H1 (cell line): ENCODE measurements around the gene SIRPB1. TPM values are rescaled to one million over a fixed set of nuclear protein-coding genes. Genes with fewer than 3 reads are reported as not detected.

Experiments
- CTCF ChIA-PET: fragments of 300-600 bp; sonication (Branson Sonifier 250); formaldehyde crosslinking; loops from one replicate; lab custom pipeline; 2021; ENCODE audit not compliant: partially characterized antibody; lab: Charles Lee
- POLR2A ChIA-PET: fragments of 300-600 bp; sonication (Branson Sonifier 250); formaldehyde crosslinking; loops from one replicate; lab custom pipeline; 2021; ENCODE audit warnings: inconsistent platforms; ENCODE audit not compliant: partially characterized antibody; lab: Charles Lee
- DNase-seq, 2 experiments: peaks; one replicate each; pipeline versions ENCODE4 v3.0.0 to v3.0.0-alpha.2; 2010 to 2022; ENCODE audit warnings: low spot score in 2 of 2, low read depth in 1 of 2, mixed read lengths in 1 of 2
- FAIRE-seq: peaks from 2 replicates; lab custom pipeline; 2011; peaks lifted over from hg19 to GRCh38; lab: Jason Lieb, UNC
- H2AFZ ChIP-seq: 2 replicates; pipeline ENCODE4 v1.8.1; 2012; ENCODE audit warnings: low read length, inconsistent platforms
- H2AK5ac ChIP-seq: 2 replicates; pipeline ENCODE4 v1.6.1; 2013; ENCODE audit warnings: low read depth, low read length
- H2BK120ac ChIP-seq: replicated peaks from 2 replicates; pipeline ENCODE3; 2013; ENCODE audit warnings: low read depth, low read length, inconsistent platforms
- H2BK12ac ChIP-seq: 2 replicates; pipeline ENCODE4 v1.6.1; 2013; ENCODE audit warnings: low read depth, low read length
- H2BK15ac ChIP-seq: 2 replicates; pipeline ENCODE4 v1.6.1; 2013; ENCODE audit warnings: low read length
- H2BK20ac ChIP-seq: 2 replicates; pipeline ENCODE4 v1.6.1; 2013; ENCODE audit warnings: low read length
- H2BK5ac ChIP-seq: 2 replicates; pipeline ENCODE4 v1.6.1; 2013; ENCODE audit warnings: low read depth, low read length
- H3K14ac ChIP-seq: 2 replicates; pipeline ENCODE4 v1.6.1; 2013; ENCODE audit warnings: inconsistent platforms; ENCODE audit not compliant: insufficient read length
- H3K18ac ChIP-seq: 2 replicates; pipeline ENCODE4 v1.6.1; 2013; ENCODE audit warnings: low read length; ENCODE audit errors: extremely low read depth
- H3K23ac ChIP-seq: 2 replicates; pipeline ENCODE4 v1.6.1; 2013; ENCODE audit warnings: inconsistent platforms; ENCODE audit not compliant: insufficient read length
- H3K23me2 ChIP-seq: 2 replicates; pipeline ENCODE4 v1.6.1; 2013; ENCODE audit warnings: low read depth, low read length
- H3K27ac ChIP-seq: 2 replicates; pipeline ENCODE4 v1.6.1; 2011; ENCODE audit warnings: low read depth, low read length, inconsistent platforms
- H3K27me3 ChIP-seq, 4 experiments: replicated peaks in 1 of 4; 1 replicate in 1 of 4; 2 replicates in 3 of 4; pipeline versions ENCODE4 v1.6.1 to v1.8.1; 2011 to 2013; ENCODE audit warnings: low read length in 3 of 4, mild to moderate bottlenecking in 3 of 4, inconsistent platforms in 2 of 4, mixed read lengths in 2 of 4, moderate library complexity in 1 of 4; ENCODE audit not compliant: control insufficient read depth in 3 of 4, insufficient read depth in 3 of 4; ENCODE audit errors: extremely low read depth in 1 of 4
- H3K36me3 ChIP-seq, 4 experiments: 2 replicates each; pipeline versions ENCODE4 v1.6.1 to v1.8.1; 2011 to 2013; ENCODE audit warnings: mild to moderate bottlenecking in 4 of 4, low read length in 3 of 4, moderate library complexity in 2 of 4, control low read depth in 1 of 4, inconsistent platforms in 1 of 4; ENCODE audit not compliant: insufficient read depth in 4 of 4, control insufficient read depth in 2 of 4
- H3K4ac ChIP-seq: replicated peaks from 2 replicates; pipeline ENCODE3; 2013; ENCODE audit warnings: low read length, low read depth, mixed read lengths, inconsistent platforms; ENCODE audit not compliant: insufficient read length
- H3K4me1 ChIP-seq, 4 experiments: replicated peaks in 1 of 4; 1 replicate in 1 of 4; 2 replicates in 3 of 4; pipeline versions ENCODE4 v1.6.1 to v1.8.1; 2011 to 2013; ENCODE audit warnings: low read length in 3 of 4, inconsistent platforms in 2 of 4, mixed read lengths in 1 of 4; ENCODE audit not compliant: insufficient read depth in 4 of 4, control insufficient read depth in 3 of 4
- H3K4me2 ChIP-seq, 2 experiments: 2 replicates each; pipeline versions ENCODE4 v1.6.1 to v1.8.1; 2011 to 2013; ENCODE audit warnings: low read depth in 2 of 2, low read length in 2 of 2, control low read depth in 1 of 2, inconsistent platforms in 1 of 2, mild to moderate bottlenecking in 1 of 2; ENCODE audit not compliant: insufficient read depth in 1 of 2
- H3K4me3 ChIP-seq, 4 experiments: fragments of 200-600, 300-600 bp in 1 of 4; sonication (generic), shearing (Covaris generic), sonication (Bioruptor Twin) in 1 of 4; 2 replicates each; pipeline versions ENCODE4 v1.5.1 to v1.8.1; 2011 to 2016; ENCODE audit warnings: low read length in 4 of 4, low read depth in 3 of 4, control low read depth in 2 of 4, inconsistent platforms in 2 of 4, mild to moderate bottlenecking in 2 of 4, mixed read lengths in 1 of 4, moderate library complexity in 1 of 4; ENCODE audit not compliant: insufficient read depth in 2 of 4; ENCODE audit errors: extremely low read depth in 1 of 4
- H3K56ac ChIP-seq: replicated peaks from 2 replicates; pipeline ENCODE3; 2013; ENCODE audit warnings: low read depth, mild to moderate bottlenecking, mixed read lengths, low read length, inconsistent platforms; ENCODE audit not compliant: insufficient read length
- H3K79me1 ChIP-seq: 2 replicates; pipeline ENCODE4 v1.6.1; 2013; ENCODE audit warnings: low read depth, low read length, control low read depth
- H3K79me2 ChIP-seq, 2 experiments: 2 replicates each; pipeline versions ENCODE4 v1.6.1 to v1.8.1; 2012 to 2013; ENCODE audit warnings: low read length in 2 of 2, mild to moderate bottlenecking in 2 of 2, inconsistent platforms in 1 of 2; ENCODE audit not compliant: insufficient read depth in 2 of 2, control insufficient read depth in 1 of 2
- H3K9ac ChIP-seq, 4 experiments: replicated peaks in 1 of 4; 1 replicate in 1 of 4; 2 replicates in 3 of 4; pipeline versions ENCODE4 v1.6.1 to v1.8.1; 2011 to 2013; ENCODE audit warnings: low read depth in 3 of 4, low read length in 3 of 4, control low read depth in 2 of 4, mild to moderate bottlenecking in 2 of 4, moderate library complexity in 2 of 4, inconsistent platforms in 1 of 4; ENCODE audit errors: extremely low read depth in 1 of 4
- H3K9me3 ChIP-seq, 2 experiments: 2 replicates each; pipeline versions ENCODE4 v1.6.1 to v1.8.1; 2012 to 2013; ENCODE audit warnings: mild to moderate bottlenecking in 2 of 2, moderate library complexity in 2 of 2, control low read depth in 1 of 2, inconsistent platforms in 1 of 2, low read depth in 1 of 2, low read length in 1 of 2, mixed read lengths in 1 of 2; ENCODE audit not compliant: insufficient read depth in 2 of 2
- H4K20me1 ChIP-seq, 2 experiments: replicated peaks in 1 of 2; 2 replicates each; pipeline versions ENCODE3 to v1.8.1; 2011 to 2013; ENCODE audit warnings: inconsistent platforms in 2 of 2, low read length in 2 of 2, mild to moderate bottlenecking in 1 of 2; ENCODE audit not compliant: insufficient read depth in 2 of 2, control insufficient read depth in 1 of 2
- H4K5ac ChIP-seq: 2 replicates; pipeline ENCODE4 v1.6.1; 2013; ENCODE audit warnings: low read length, low read depth, mixed read lengths, inconsistent platforms; ENCODE audit not compliant: insufficient read length
- H4K8ac ChIP-seq: 2 replicates; pipeline ENCODE4 v1.8.0; 2013; ENCODE audit warnings: mild to moderate bottlenecking, moderate library complexity, low read length, inconsistent platforms; ENCODE audit not compliant: insufficient read depth; ENCODE audit errors: extremely low read depth
- H4K91ac ChIP-seq: replicated peaks from 2 replicates; pipeline ENCODE3; 2013; ENCODE audit warnings: low read length, mixed read lengths, inconsistent platforms; ENCODE audit not compliant: insufficient read length
- ATF3 ChIP-seq: IDR thresholded peaks from 2 replicates; pipeline ENCODE4 v1.6.1; 2011; ENCODE audit warnings: low read depth, mild to moderate bottlenecking, low read length; ENCODE audit not compliant: insufficient read depth
- CTCF ChIP-seq, 3 experiments: IDR thresholded peaks; 1 replicate in 2 of 3; 2 replicates in 1 of 3; pipeline versions ENCODE4 v1.5.1 to v1.6.1; 2011; ENCODE audit warnings: low read length in 3 of 3, mild to moderate bottlenecking in 3 of 3, inconsistent platforms in 2 of 3, low read depth in 1 of 3, moderate library complexity in 1 of 3; ENCODE audit not compliant: insufficient read depth in 1 of 3; ENCODE audit errors: control extremely low read depth in 1 of 3
- EP300 ChIP-seq, 2 experiments: IDR thresholded peaks; 1 replicate in 1 of 2; 2 replicates in 1 of 2; pipeline ENCODE4 v1.6.1; 2011 to 2012; ENCODE audit warnings: low read depth in 2 of 2, low read length in 2 of 2, mild to moderate bottlenecking in 2 of 2, borderline replicate concordance in 1 of 2, inconsistent platforms in 1 of 2, moderate library complexity in 1 of 2
- JUN ChIP-seq: IDR thresholded peaks from 2 replicates; pipeline ENCODE4 v1.6.1; 2011; ENCODE audit warnings: low read depth, mild to moderate bottlenecking, improper control_type of control experiment, low read length
- MAFK ChIP-seq: IDR thresholded peaks from 2 replicates; pipeline ENCODE4 v1.6.1; 2012; ENCODE audit warnings: low read depth, mild to moderate bottlenecking, improper control_type of control experiment, low read length
- NRF1 ChIP-seq: IDR thresholded peaks from 2 replicates; pipeline ENCODE4 v1.6.1; 2011; ENCODE audit warnings: mild to moderate bottlenecking, low read depth, low read length, improper control_type of control experiment
- POLR2A ChIP-seq, 2 experiments: IDR thresholded peaks; 1 replicate in 1 of 2; 2 replicates in 1 of 2; pipeline ENCODE4 v1.6.1; 2011; ENCODE audit warnings: low read depth in 2 of 2, low read length in 2 of 2, mild to moderate bottlenecking in 2 of 2; ENCODE audit errors: control extremely low read depth in 1 of 2
- TAF1 ChIP-seq: IDR thresholded peaks from 2 replicates; pipeline ENCODE4 v1.6.1; 2011; ENCODE audit warnings: mild to moderate bottlenecking, low read depth, low read length
- WGBS, 2 experiments: shearing (Covaris generic) in 1 of 2; methylation state at CpG; one replicate each; pipeline versions ENCODE4 v1.1.6 to v1.1.7; 2013 to 2015; ENCODE audit warnings: low lambda C conversion rate in 2 of 2, mixed read lengths in 2 of 2, inconsistent platforms in 1 of 2, low coverage in 1 of 2, missing lambda C conversion rate in 1 of 2; ENCODE audit not compliant: insufficient replicate concordance in 2 of 2, insufficient coverage in 1 of 2, insufficient read length in 1 of 2; ENCODE audit errors: extremely low coverage in 1 of 2, missing lambda C conversion rate in 1 of 2; 5-methylcytosine and 5-hydroxymethylcytosine counted together
- polyA plus RNA-seq, 7 experiments: library from polyadenylated mRNA; depleted of rRNA in 3 of 7; stranded (reverse) in 5 of 7; unstranded in 2 of 7; fragments of >200 nt in 5 of 7; fragments of 200-250 nt in 2 of 7; gene quantifications; 1 replicate in 5 of 7; 2 replicates in 1 of 7; 4 replicates in 1 of 7; pipeline versions ENCODE4 v1.2.1 to v1.2.3, GENCODE V29; 2011 to 2013; ENCODE audit warnings: missing spikeins in 2 of 7, mixed read lengths in 2 of 7
- total RNA-seq: library from RNA; stranded (reverse); fragmentation: NEBNext Ultra II Directional; extraction: Animal tissue kit (Norgen Biotek cat#: 25700); gene quantifications from 2 replicates; pipeline ENCODE4 v1.2.1, GENCODE V29; 2021

SIRPB1 gene
- total and polyA plus RNA-seq, 2 of the 8 experiments (the other 6 are each of a cell fraction or from before 2014, with no cell fraction given) = 0.14 to 0.99 TPM

- H3K4me2 ChIP-seq = no peak overlapping the region
- no peaks in the 10 kb centered on the region for H4K20me1 ChIP-seq
- ChIA-PET POLR2A (no interaction called here), CTCF (interaction anchor here (0.8 kb wide), 1 partner anchor 95 kb away, joined by 3 read pairs; no protein-coding TSS in a partner anchor)
- no peaks in the 10 kb centered on the region for H3K27me3 ChIP-seq
- no peak overlapping the region for H2BK20ac ChIP-seq
- no peak overlapping the region for H2BK5ac ChIP-seq
- no peak overlapping the region for H3K23ac ChIP-seq
- FAIRE-seq = no peak
- H2AK5ac ChIP-seq = no peak overlapping the region
- no peaks in the 10 kb centered on the region for H3K4me1 ChIP-seq
- H3K36me3 ChIP-seq = no peaks in the 10 kb centered on the region
- H3K9me3 ChIP-seq = no peaks in the 10 kb centered on the region
- no peak overlapping the region for H3K4ac ChIP-seq
- no peak overlapping the region for H2BK12ac ChIP-seq
- TF ChIP-seq TAF1 (no peak), NRF1 (no peak), POLR2A (IDR thresholded peaks at IDR 0.05; ENCODE audit: control extremely low read depth in 1 of 2, low read depth in 2 of 2, low read length in 2 of 2) (no peak), JUN (no peak), MAFK (no peak), EP300 (IDR thresholded peaks at IDR 0.05; ENCODE audit: borderline replicate concordance in 1 of 2, low read depth in 2 of 2, low read length in 2 of 2) (no peak), ATF3 (no peak), CTCF (IDR thresholded peaks at IDR 0.05; ENCODE audit: control extremely low read depth in 1 of 3, insufficient read depth in 1 of 3, low read depth in 1 of 3, low read length in 3 of 3) (no peak)
- TF ChIP-seq, all 59 proteins: peak for 0
- 92% methylated on average over 8 of the region's 8 CpGs; no CpG with 5 or more reads in 1 of the 2 experiments for WGBS, 2 experiments
- Histone ChIP-seq H3K9ac (no peak overlapping the region), H3K4me3 (no peak overlapping the region), H3K27ac (no peak overlapping the region), H2BK15ac (no peak overlapping the region), H2AFZ (no peak overlapping the region), H3K79me1 (no peaks in the 10 kb centered on the region), H4K8ac (no peak overlapping the region), H2BK120ac (no peak overlapping the region), H3K14ac (no peak overlapping the region), H4K91ac (no peak overlapping the region), H3K23me2 (no peaks in the 10 kb centered on the region), H3K79me2 (no peaks in the 10 kb centered on the region), H4K5ac (no peak overlapping the region), H3K56ac (no peak overlapping the region), H3K18ac (no peak overlapping the region)
- peak in 1 of 2 experiments; percentile 33 for DNase-seq
Observed at GRCh38 chr20:1644101-1644962, 24.5 kb upstream of the SIRPB1 start.
